Activated CD8-positive, alpha-beta memory T cell treated with anti-CD3 and anti-CD28 coated beads for 36 hours (primary cell): ENCODE data around the gene CISH. TPM values are rescaled to one million over a fixed set of nuclear protein-coding genes. Genes with fewer than 3 reads are reported as not detected.

Experiments
- CTCF ChIA-PET: fragments of 350-600 bp; sonication (Branson Sonifier 250); formaldehyde crosslinking; loops from one replicate; lab custom pipeline; 2021; ENCODE audit warnings: antibody characterized with exemption; lab: Charles Lee
- POLR2A ChIA-PET: fragments of 350-600 bp; sonication (Branson Sonifier 250); formaldehyde crosslinking; loops from one replicate; lab custom pipeline; 2021; ENCODE audit warnings: antibody characterized with exemption; lab: Charles Lee
- total RNA-seq, 2 experiments: library from RNA; stranded (reverse); gene quantifications; one replicate each; pipeline ENCODE4 v1.2.3, GENCODE V29; 2021

Gene CISH
- total RNA-seq, 2 experiments from 2014 or later = 219 to 220 TPM

- POLR2A ChIA-PET = interaction anchor here (0.6 to 12.5 kb wide), 3 partner anchors 16 to 78 kb away, joined by 3 to 594 read pairs (median 289); partner anchors contain the start of genes CISH and MAPKAPK3
- CTCF ChIA-PET = interaction anchor here (1.1 to 21.0 kb wide), 3 partner anchors 9 to 34 kb away, joined by 4 to 600 read pairs (median 280); partner anchors contain the start of genes CISH and MAPKAPK3
Measured at GRCh38 chr3:50574444-50574831, 37.1 kb downstream of the CISH start.

- CTCF ChIA-PET = interaction anchor here (1.1 to 21.0 kb wide), 6 partner anchors 8 to 79 kb away, joined by 4 to 600 read pairs (median 13); partner anchors contain the start of genes CISH and MAPKAPK3
- POLR2A ChIA-PET = interaction anchor here (1.7 to 12.5 kb wide), 3 partner anchors 16 to 46 kb away, joined by 5 to 594 read pairs (median 289); partner anchors contain the start of genes CISH and MAPKAPK3
Measured at GRCh38 chr3:50573566-50574443, 37.8 kb downstream of the CISH start.

GRCh38 chr3:50572801-50573371 is 38.7 kb downstream of the CISH start:
- ChIA-PET CTCF (interaction anchor here (0.8 to 21.0 kb wide), 8 partner anchors 9 to 326 kb away, joined by 3 to 600 read pairs (median 8); partner anchors contain the start of genes CISH and MAPKAPK3), POLR2A (interaction anchor here (1.1 to 12.5 kb wide), 5 partner anchors 17 to 235 kb away, joined by 3 to 594 read pairs (median 5); partner anchors contain the start of genes CISH and MAPKAPK3)

DNA sequence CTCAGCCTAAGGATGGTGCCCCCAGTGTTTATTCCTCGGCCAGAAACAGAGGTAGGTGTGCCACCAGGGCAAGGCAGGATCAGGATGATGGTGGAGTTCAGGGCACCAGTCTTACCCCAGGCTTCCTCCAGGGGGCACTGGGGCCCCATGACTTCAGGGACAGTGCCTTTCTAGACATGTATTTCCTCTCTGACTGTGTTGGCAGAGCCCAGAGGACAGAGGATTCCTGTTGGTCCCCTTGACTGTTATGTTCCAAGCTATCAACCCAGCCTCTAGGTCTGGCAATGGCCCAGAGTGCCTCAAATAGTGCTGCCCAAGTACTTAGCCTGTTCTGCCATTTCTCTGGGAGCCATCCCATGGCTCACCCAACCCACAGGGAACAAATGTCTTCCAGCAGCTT is 39.4 kb downstream of the CISH start:
- POLR2A ChIA-PET = interaction anchor here (1.1 to 12.5 kb wide), 6 partner anchors 18 to 234 kb away, joined by 3 to 594 read pairs (median 4); partner anchors contain the start of genes CISH and MAPKAPK3
- CTCF ChIA-PET = interaction anchor here (0.6 to 21.0 kb wide), 10 partner anchors 10 to 338 kb away, joined by 3 to 600 read pairs (median 6); partner anchors contain the start of genes CISH and MAPKAPK3

DNA sequence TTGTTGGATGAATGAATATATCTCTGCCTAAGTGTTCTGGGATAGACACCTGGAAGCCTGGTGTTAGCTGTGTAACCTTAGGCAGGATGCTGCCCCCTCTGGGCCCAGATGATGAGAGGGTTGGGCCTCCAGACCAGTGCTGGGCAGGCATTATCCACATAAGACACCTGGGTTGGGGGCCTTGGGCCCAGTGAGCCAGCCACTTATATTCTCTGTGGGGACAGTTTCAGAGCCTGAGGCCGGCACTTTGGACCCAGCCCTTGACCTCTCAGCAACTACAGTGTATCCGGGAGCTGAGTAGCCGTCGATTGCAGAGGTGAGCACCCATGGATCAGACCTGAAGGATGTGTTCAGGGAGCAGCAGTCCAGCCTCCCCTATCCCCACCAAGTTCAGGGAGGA is 40.1 kb downstream of the CISH start:
- POLR2A ChIA-PET = interaction anchor here (1.2 to 12.5 kb wide), 4 partner anchors 18 to 82 kb away, joined by 3 to 594 read pairs (median 146); partner anchors contain the start of genes CISH and MAPKAPK3

DNA sequence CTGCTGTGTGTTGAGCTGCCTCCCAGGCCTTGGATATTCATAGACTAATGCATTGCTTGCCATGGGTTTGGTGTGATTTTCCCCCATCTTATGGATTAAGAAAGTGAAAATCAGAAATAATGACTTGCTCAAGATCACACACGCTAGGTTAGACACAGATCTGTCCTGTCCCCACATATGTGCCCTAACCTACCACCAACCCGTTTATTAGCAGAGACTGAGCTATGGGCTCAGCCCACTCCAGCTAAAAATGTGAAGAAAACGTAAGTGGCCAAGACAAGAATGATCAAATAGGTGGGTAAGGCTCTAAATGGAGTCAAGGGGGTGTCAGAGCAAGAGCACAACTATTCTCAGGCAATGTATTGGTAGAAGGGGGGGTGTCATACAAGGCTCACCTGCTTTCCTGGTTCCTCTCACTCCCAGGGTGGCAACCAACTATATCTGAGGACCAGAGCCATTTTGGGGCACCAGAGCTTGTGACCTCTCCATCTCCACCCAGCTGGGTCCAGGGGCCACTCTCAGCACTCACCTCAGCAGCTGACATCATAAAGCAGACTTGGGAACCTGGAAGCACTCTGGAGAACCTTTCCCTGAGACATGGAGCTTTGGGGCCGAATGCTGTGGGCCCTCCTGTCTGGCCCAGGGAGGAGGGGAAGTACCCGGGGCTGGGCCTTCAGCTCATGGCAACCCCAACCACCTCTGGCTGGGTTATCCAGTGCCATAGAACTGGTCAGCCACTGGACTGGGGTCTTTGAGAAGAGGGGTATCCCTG is 40.9 kb downstream of the CISH start:
- ChIA-PET CTCF (interaction anchor here (1.0 to 21.0 kb wide), 8 partner anchors 11 to 230 kb away, joined by 3 to 600 read pairs (median 5); partner anchors contain the start of genes CISH, MAPKAPK3 and RASSF1), POLR2A (interaction anchor here (1.0 to 12.5 kb wide), 5 partner anchors 19 to 234 kb away, joined by 3 to 594 read pairs (median 4); partner anchors contain the start of genes CISH and MAPKAPK3)

More for the DNA sequence above, 40.1 kb downstream of the CISH start:
- CTCF ChIA-PET = interaction anchor here (0.6 to 21.0 kb wide), 6 partner anchors 11 to 337 kb away, joined by 3 to 600 read pairs (median 10); partner anchors contain the start of genes CISH and MAPKAPK3

GRCh38 chr3:50568947-50569749 is 42.4 kb downstream of the CISH start, which contains the start of gene HEMK1:
Gene HEMK1 (plus strand): TSS chr3:50569522. CDS start chr3:50571105, 1,583 bp downstream.
- POLR2A ChIA-PET = interaction anchor here (0.6 to 12.5 kb wide), 8 partner anchors 9 to 251 kb away, joined by 3 to 594 read pairs (median 4); partner anchors contain the start of genes CISH and MAPKAPK3
- CTCF ChIA-PET = interaction anchor here (0.7 to 21.0 kb wide), 7 partner anchors 21 to 227 kb away, joined by 3 to 600 read pairs (median 4); partner anchors contain the start of genes CISH and MAPKAPK3

DNA sequence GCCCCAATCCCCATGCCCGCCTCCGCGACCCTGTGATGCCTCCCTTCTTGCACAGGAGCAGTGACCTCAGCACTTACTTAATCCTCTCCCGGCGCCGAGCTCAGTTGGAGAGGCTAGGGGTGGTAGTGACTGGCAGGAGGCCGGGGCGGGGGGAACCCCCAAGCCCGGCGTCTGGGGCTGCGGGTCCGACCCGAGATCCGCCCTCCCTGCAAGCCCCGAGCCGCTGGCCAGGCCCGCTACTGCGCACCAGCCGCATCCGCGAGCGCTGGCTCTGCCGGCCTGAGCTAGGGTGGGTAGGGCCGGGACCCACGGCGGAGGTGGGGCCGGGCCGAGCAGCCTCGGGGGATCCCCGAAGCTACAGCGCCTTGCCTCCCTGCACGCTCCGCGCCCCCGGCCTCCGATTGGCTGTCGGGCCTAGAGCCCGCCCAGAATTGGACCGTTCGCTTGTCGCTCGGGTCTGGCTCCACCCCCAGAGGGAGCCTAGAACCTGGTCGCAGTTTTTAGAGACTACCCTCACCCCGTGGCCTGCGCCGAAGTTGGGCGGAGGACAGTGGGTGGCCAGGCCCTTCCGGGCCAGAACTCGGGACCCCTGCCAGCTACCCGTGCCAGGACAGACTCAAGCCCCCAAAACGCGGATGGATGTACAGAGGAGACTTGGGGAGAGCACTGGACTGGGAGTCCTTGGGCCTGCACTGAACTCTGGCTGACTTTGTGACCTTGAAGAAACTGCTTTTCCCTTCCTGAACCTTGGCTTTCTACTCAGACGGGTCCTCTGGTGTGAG is 44.0 kb downstream of the CISH start, which contains the start of gene C3orf18:
C3orf18 (minus strand) TSS at position 362 of the 782 bp plus-strand sequence. CDS start 2,048 bp downstream, outside the sequence.
- ChIA-PET POLR2A (interaction anchor here (0.6 to 12.5 kb wide), 6 partner anchors 21 to 1674 kb away, joined by 3 to 594 read pairs (median 4); partner anchors contain the start of genes CISH, MAPKAPK3 and NPRL2), CTCF (interaction anchor here (0.6 to 21.0 kb wide), 12 partner anchors 12 to 860 kb away, joined by 3 to 600 read pairs (median 3); partner anchors contain the start of genes CISH and MAPKAPK3)

- CTCF ChIA-PET = interaction anchor here (0.6 to 21.0 kb wide), 11 partner anchors 11 to 861 kb away, joined by 3 to 600 read pairs (median 3); partner anchors contain the start of genes CISH and MAPKAPK3
- POLR2A ChIA-PET = interaction anchor here (1.1 to 12.5 kb wide), 4 partner anchors 22 to 217 kb away, joined by 4 to 594 read pairs (median 8); partner anchors contain the start of genes CISH, MAPKAPK3 and NPRL2
Measured at GRCh38 chr3:50567011-50567385, 44.6 kb downstream of the CISH start.

- ChIA-PET POLR2A (no interaction called here), CTCF (interaction anchor here (1.8 to 21.0 kb wide), 2 partner anchors 22 to 44 kb away, joined by 6 to 600 read pairs; partner anchors contain the start of genes CISH and MAPKAPK3)
Measured at GRCh38 chr3:50564321-50564720, 47.3 kb downstream of the CISH start.

DNA sequence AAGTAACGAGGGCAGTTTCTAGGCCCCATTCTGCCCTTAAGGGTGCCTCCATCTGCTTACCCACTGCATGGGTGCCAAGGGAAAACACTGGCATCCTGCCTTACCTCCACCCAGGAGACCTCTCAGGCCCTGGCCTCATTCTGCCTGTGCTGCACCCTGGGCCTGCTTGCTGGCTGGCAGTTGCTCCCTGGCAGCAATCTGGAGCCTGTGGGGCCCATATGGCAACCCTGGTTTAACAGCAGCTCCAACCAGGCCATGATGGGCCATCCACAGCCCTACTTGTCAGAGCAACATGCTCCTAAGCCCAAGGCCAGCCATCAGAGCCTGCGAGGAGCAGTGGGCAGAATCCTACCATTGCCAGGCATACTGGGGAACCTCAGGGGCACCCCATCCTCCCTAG is 47.7 kb downstream of the CISH start:
- CTCF ChIA-PET = interaction anchor here (1.8 to 21.0 kb wide), 2 partner anchors 21 to 44 kb away, joined by 6 to 600 read pairs; partner anchors contain the start of genes CISH and MAPKAPK3
- POLR2A ChIA-PET = no interaction called here

DNA sequence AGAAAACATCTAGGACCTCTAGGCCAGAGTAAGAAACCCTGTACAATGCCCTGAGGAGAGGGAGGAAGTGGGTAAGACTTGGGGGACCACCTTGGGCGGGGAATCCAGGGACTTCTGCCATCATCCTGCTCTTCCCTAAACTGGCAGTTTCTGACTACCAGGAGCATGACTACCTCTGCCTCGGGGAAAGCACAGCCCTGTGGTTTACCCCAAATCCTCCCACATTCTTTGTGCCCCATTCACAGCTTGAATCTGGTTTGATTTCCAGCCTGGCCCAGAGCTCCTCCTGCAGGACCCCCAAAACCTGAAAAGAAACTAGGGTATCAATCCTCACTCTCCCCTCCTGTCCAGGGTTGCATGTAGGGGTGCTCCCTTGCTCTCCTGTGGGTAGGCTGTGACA is 48.7 kb downstream of the CISH start:
- ChIA-PET CTCF (interaction anchor here (1.0 kb wide), 1 partner anchor 50 kb away, joined by 3 read pairs; no protein-coding TSS in a partner anchor), POLR2A (no interaction called here)

- ChIA-PET POLR2A (no interaction called here), CTCF (no interaction called here)
Measured at GRCh38 chr3:50559702-50560101, 51.9 kb downstream of the CISH start.

DNA sequence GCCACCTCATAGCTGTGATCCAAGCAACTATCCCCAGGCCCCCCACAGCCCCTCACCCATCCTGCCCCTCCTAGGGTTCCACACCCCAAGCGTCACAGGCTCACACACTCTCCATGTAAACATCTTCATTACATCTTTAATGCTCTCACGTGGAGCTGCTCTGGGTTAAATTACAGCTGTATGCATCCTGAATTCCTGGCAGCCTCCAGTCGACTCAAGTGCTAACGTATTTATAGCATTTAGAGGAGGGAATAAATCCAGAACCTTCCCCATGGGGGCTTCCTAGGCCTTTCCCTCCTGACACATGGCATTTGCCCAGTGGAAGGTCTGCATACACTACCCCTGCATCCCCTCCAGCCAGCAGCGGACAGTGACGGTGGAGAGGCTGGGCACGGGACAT is 53.7 kb downstream of the CISH start:
- ChIA-PET POLR2A (no interaction called here), CTCF (interaction anchor here (1.3 kb wide), 1 partner anchor 123 kb away, joined by 3 read pairs; no protein-coding TSS in a partner anchor)

DNA sequence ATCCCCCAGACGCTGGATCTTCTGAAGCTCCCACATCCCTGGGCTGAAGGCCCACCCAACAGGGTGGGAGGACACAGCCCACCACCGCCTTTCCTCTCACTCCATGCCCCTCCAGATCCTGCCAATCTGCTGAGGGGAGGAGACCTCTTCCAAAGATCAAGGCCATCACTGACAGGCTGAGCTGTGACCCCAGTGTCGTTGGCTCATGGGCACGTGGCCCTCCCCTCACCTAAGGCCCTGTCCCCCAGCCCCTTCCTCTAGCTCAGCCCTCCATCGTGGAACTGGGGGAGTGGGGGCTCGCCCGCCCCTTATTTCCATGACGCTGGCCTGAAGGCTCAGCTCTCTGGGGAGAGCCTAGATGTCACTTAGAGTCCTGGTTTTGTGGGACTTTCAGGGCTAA is 54.5 kb downstream of the CISH start:
- ChIA-PET POLR2A (no interaction called here), CTCF (interaction anchor here (1.3 to 1.7 kb wide), 2 partner anchors 15 to 122 kb away, joined by 3 to 9 read pairs; no protein-coding TSS in a partner anchor)
